ENCODE measurements around the gene CAST. TPM values are rescaled to one million over a fixed set of nuclear protein-coding genes. Genes with fewer than 3 reads are reported as not detected.
"Not testable (repeated sequence)": the region's sequence is repeated elsewhere in the genome, so short reads cannot be mapped to it uniquely, and the experiment has no call there.

Gene CAST
- total RNA-seq = 100 to 1,000 TPM; 149 to 173 TPM

- peak within 1 kb of the TSS; percentile 97 for H3K4me3 Mint-ChIP-seq
- CTCF ChIA-PET = interaction anchor here (0.7 to 2.4 kb wide), 10 partner anchors 8 to 881 kb away, joined by 3 to 6 read pairs (median 4); no protein-coding TSS in a partner anchor
- H3K36me3 Mint-ChIP-seq = peaks cover 7% of the 10 kb centered on the region
- peaks cover 24% of the 10 kb centered on the region for H3K27me3 Mint-ChIP-seq
- peak within 1 kb of the TSS; percentile 99 for H3K27ac Mint-ChIP-seq
- DNase-seq = peak; percentile 92
- peak; percentile 73 for ATAC-seq
- peaks cover 50% of the 10 kb centered on the region for H3K4me1 Mint-ChIP-seq
- H3K9me3 Mint-ChIP-seq (ENCODE audit: low read depth) = no peaks in the 10 kb centered on the region
Measured at GRCh38 chr5:96661855-96662724, at the start of gene CAST. Gene CAST (plus strand): TSS chr5:96662376. CDS start chr5:96662423, 47 bp downstream.

GRCh38 chr5:96614110-96614691 lies 48.0 kb upstream of the CAST start:
- Mint-ChIP-seq H3K4me3 (no peak overlapping the region), H3K9me3 (ENCODE audit: low read depth) (no peaks in the 10 kb centered on the region), H3K36me3 (no peaks in the 10 kb centered on the region), H3K4me1 (peaks cover 7% of the 10 kb centered on the region), H3K27ac (no peak overlapping the region), H3K27me3 (peaks cover 37% of the 10 kb centered on the region)
- peak; percentile 63 for DNase-seq
- CTCF ChIA-PET = interaction anchor here (0.8 to 3.7 kb wide), 29 partner anchors 9 to 549 kb away, joined by 3 to 33 read pairs (median 5); partner anchors contain the start of genes CAST, ERAP1 and LIX1
- ATAC-seq = peak; percentile 70

- H3K36me3 Mint-ChIP-seq = no peaks in the 10 kb centered on the region
- ATAC-seq = no peak
- DNase-seq = no peak
- H3K4me3 Mint-ChIP-seq = no peak overlapping the region
- peaks cover 35% of the 10 kb centered on the region for H3K27me3 Mint-ChIP-seq
- CTCF ChIA-PET = interaction anchor here (0.6 to 3.7 kb wide), 13 partner anchors 8 to 548 kb away, joined by 3 to 33 read pairs (median 6); partner anchors contain the start of genes CAST and LIX1
- H3K27ac Mint-ChIP-seq = no peak overlapping the region
- H3K9me3 Mint-ChIP-seq (ENCODE audit: low read depth) = no peaks in the 10 kb centered on the region
- H3K4me1 Mint-ChIP-seq = peaks cover 7% of the 10 kb centered on the region
Measured at GRCh38 chr5:96615223-96615622, 47.0 kb upstream of the CAST start.

- H3K4me3 Mint-ChIP-seq = no peak overlapping the region
- peaks cover 7% of the 10 kb centered on the region for H3K4me1 Mint-ChIP-seq
- CTCF ChIA-PET = interaction anchor here (1.1 to 3.7 kb wide), 3 partner anchors 35 to 108 kb away, joined by 3 to 33 read pairs (median 5); no protein-coding TSS in a partner anchor
- H3K27ac Mint-ChIP-seq = no peak overlapping the region
- H3K27me3 Mint-ChIP-seq = peaks cover 22% of the 10 kb centered on the region
- no peaks in the 10 kb centered on the region for H3K36me3 Mint-ChIP-seq
- no peak for ATAC-seq
- DNase-seq = no peak
- H3K9me3 Mint-ChIP-seq (ENCODE audit: low read depth) = no peaks in the 10 kb centered on the region
Measured at GRCh38 chr5:96616801-96617200, 45.4 kb upstream of the CAST start.

GRCh38 chr5:96618311-96619016 lies 43.7 kb upstream of the CAST start:
- not testable (repeated sequence) for H3K4me1 Mint-ChIP-seq; DNase-seq; H3K4me3 Mint-ChIP-seq; ATAC-seq; H3K36me3 Mint-ChIP-seq; H3K9me3 Mint-ChIP-seq (ENCODE audit: low read depth); H3K27ac Mint-ChIP-seq
- peaks cover 10% of the 10 kb centered on the region for H3K27me3 Mint-ChIP-seq
- CTCF ChIA-PET = interaction anchor here (0.8 to 1.4 kb wide), 3 partner anchors 33 to 376 kb away, joined by 3 to 5 read pairs (median 3); no protein-coding TSS in a partner anchor

- no peak for ATAC-seq
- no peaks in the 10 kb centered on the region for H3K36me3 Mint-ChIP-seq
- no peak for DNase-seq
- H3K4me1 Mint-ChIP-seq = no peaks in the 10 kb centered on the region
- H3K27me3 Mint-ChIP-seq = peaks cover 6% of the 10 kb centered on the region
- no peaks in the 10 kb centered on the region for H3K9me3 Mint-ChIP-seq (ENCODE audit: low read depth)
- no peak overlapping the region for H3K27ac Mint-ChIP-seq
- H3K4me3 Mint-ChIP-seq = no peak overlapping the region
- CTCF ChIA-PET = interaction anchor here (1.4 kb wide), 1 partner anchor 42 kb away, joined by 3 read pairs; the partner anchor contains the start of gene CAST
Measured at GRCh38 chr5:96619946-96620345, 42.2 kb upstream of the CAST start.

GRCh38 chr5:96624596-96624995 lies 37.6 kb upstream of the CAST start:
- peaks cover 6% of the 10 kb centered on the region for H3K27me3 Mint-ChIP-seq
- no peak overlapping the region for H3K4me3 Mint-ChIP-seq
- CTCF ChIA-PET = interaction anchor here (2.8 kb wide), 1 partner anchor 11 kb away, joined by 12 read pairs; no protein-coding TSS in a partner anchor
- no peaks in the 10 kb centered on the region for H3K36me3 Mint-ChIP-seq
- ATAC-seq = no peak
- peaks cover 8% of the 10 kb centered on the region for H3K4me1 Mint-ChIP-seq
- no peaks in the 10 kb centered on the region for H3K9me3 Mint-ChIP-seq (ENCODE audit: low read depth)
- H3K27ac Mint-ChIP-seq = no peak overlapping the region
- no peak for DNase-seq

GRCh38 chr5:96625365-96625764 lies 36.8 kb upstream of the CAST start:
- ATAC-seq (no peak), DNase-seq (no peak)
- no peak overlapping the region for H3K27ac Mint-ChIP-seq
- H3K9me3 Mint-ChIP-seq (ENCODE audit: low read depth) = no peaks in the 10 kb centered on the region
- no peak overlapping the region for H3K4me3 Mint-ChIP-seq
- CTCF ChIA-PET = no interaction called here
- peaks cover 8% of the 10 kb centered on the region for H3K4me1 Mint-ChIP-seq
- peaks cover 4% of the 10 kb centered on the region for H3K27me3 Mint-ChIP-seq
- no peaks in the 10 kb centered on the region for H3K36me3 Mint-ChIP-seq

- Mint-ChIP-seq H3K9me3 (ENCODE audit: low read depth) (no peaks in the 10 kb centered on the region), H3K4me3 (no peak overlapping the region), H3K27ac (no peak overlapping the region), H3K27me3 (peaks cover 3% of the 10 kb centered on the region), H3K4me1 (peaks cover 12% of the 10 kb centered on the region), H3K36me3 (no peaks in the 10 kb centered on the region)
- DNase-seq (no peak), ATAC-seq (no peak)
- CTCF ChIA-PET = no interaction called here
Measured at GRCh38 chr5:96626956-96627355, 35.2 kb upstream of the CAST start.

- H3K4me3 Mint-ChIP-seq = peak overlapping the region; percentile 38
Measured at GRCh38 chr5:96627792-96628398, 34.3 kb upstream of the CAST start.

GRCh38 chr5:96628406-96628805 lies 33.8 kb upstream of the CAST start:
- Mint-ChIP-seq H3K4me1 (peaks cover 12% of the 10 kb centered on the region), H3K27ac (no peak overlapping the region), H3K4me3 (no peak overlapping the region), H3K36me3 (no peaks in the 10 kb centered on the region), H3K27me3 (peaks cover 4% of the 10 kb centered on the region), H3K9me3 (ENCODE audit: low read depth) (no peaks in the 10 kb centered on the region)
- CTCF ChIA-PET = interaction anchor here (1.0 kb wide), 1 partner anchor 26 kb away, joined by 3 read pairs; no protein-coding TSS in a partner anchor
- no peak for ATAC-seq
- no peak for DNase-seq

More at GRCh38 chr5:96627792-96628398, 34.3 kb upstream of the CAST start:
- CTCF ChIA-PET = no interaction called here
- no peaks in the 10 kb centered on the region for H3K9me3 Mint-ChIP-seq (ENCODE audit: low read depth)
- peak; percentile 55 for ATAC-seq
- H3K4me1 Mint-ChIP-seq = peaks cover 12% of the 10 kb centered on the region
- peak overlapping the region; percentile 66 for H3K27ac Mint-ChIP-seq
- H3K36me3 Mint-ChIP-seq = no peaks in the 10 kb centered on the region
- peaks cover 6% of the 10 kb centered on the region for H3K27me3 Mint-ChIP-seq
- no peak for DNase-seq

- DNase-seq (no peak), ATAC-seq (no peak)
- H3K27me3 Mint-ChIP-seq = peaks cover 14% of the 10 kb centered on the region
- H3K9me3 Mint-ChIP-seq (ENCODE audit: low read depth) = no peaks in the 10 kb centered on the region
- CTCF ChIA-PET = no interaction called here
- H3K27ac Mint-ChIP-seq = no peak overlapping the region
- peaks cover 12% of the 10 kb centered on the region for H3K4me1 Mint-ChIP-seq
- H3K36me3 Mint-ChIP-seq = no peaks in the 10 kb centered on the region
- H3K4me3 Mint-ChIP-seq = no peak overlapping the region
Measured at GRCh38 chr5:96629774-96630173, 32.4 kb upstream of the CAST start.

- no peak overlapping the region for H3K27ac Mint-ChIP-seq
- no peaks in the 10 kb centered on the region for H3K36me3 Mint-ChIP-seq
- no peak overlapping the region for H3K4me3 Mint-ChIP-seq
- DNase-seq (no peak), ATAC-seq (no peak)
- CTCF ChIA-PET = no interaction called here
- peaks cover 3% of the 10 kb centered on the region for H3K4me1 Mint-ChIP-seq
- peaks cover 23% of the 10 kb centered on the region for H3K27me3 Mint-ChIP-seq
- H3K9me3 Mint-ChIP-seq (ENCODE audit: low read depth) = no peaks in the 10 kb centered on the region
Measured at GRCh38 chr5:96633820-96634219, 28.4 kb upstream of the CAST start.

Measured in activated CD8-positive, alpha-beta memory T cell treated with anti-CD3 and anti-CD28 coated beads, Interleukin-2, amount 10 ng/mL, durations not matched to agents 7 days and 5 days (primary cell).